IMR-90 (cell line): Measurements from ENCODE around the gene AHI1. TPM values are rescaled to one million over a fixed set of nuclear protein-coding genes. Genes with fewer than 3 reads are reported as not detected.

Experiments
- ATAC-seq: fragments of 200-7000 bp; cut with Tn5 transposase; 2 replicates; pipeline ENCODE4 v1.9.1; 2020; ENCODE audit warnings: low read depth, mild to moderate bottlenecking, moderate library complexity
- BruUV-seq: library from RNA; stranded (reverse); fragments of 400-500 nt; replicated peaks from 2 replicates; lab custom pipeline; 2021; lab: Mats Ljungman, UMichigan
- CTCF ChIA-PET: fragments of 300-600 bp; formaldehyde crosslinking; extraction: SDS; loops from one replicate; lab custom pipeline; 2021; ENCODE audit warnings: antibody characterized with exemption; lab: Yijun Ruan, JAX
- POLR2A ChIA-PET: fragments of 300-600 bp; sonication (Branson Sonifier 250); formaldehyde crosslinking; loops from one replicate; lab custom pipeline; 2022; ENCODE audit warnings: antibody characterized with exemption; ENCODE audit not compliant: unreplicated experiment; lab: Charles Lee
- DNase-seq: peaks from one replicate; pipeline ENCODE4 v3.0.0; 2013
- H2AFZ ChIP-seq: replicated peaks from 2 replicates; pipeline ENCODE3; 2013; ENCODE audit warnings: low read length, mild to moderate bottlenecking; ENCODE audit not compliant: poor library complexity
- H2AK5ac ChIP-seq: 2 replicates; pipeline ENCODE4 v1.6.1; 2013; ENCODE audit warnings: low read depth, low read length, inconsistent platforms
- H2AK9ac ChIP-seq: replicated peaks from 2 replicates; pipeline ENCODE3; 2013; ENCODE audit warnings: mild to moderate bottlenecking, low read depth, low read length, moderate library complexity; ENCODE audit not compliant: poor library complexity
- H2BK120ac ChIP-seq: 2 replicates; pipeline ENCODE4 v1.6.1; 2013; ENCODE audit warnings: low read depth, low read length, inconsistent platforms
- H2BK15ac ChIP-seq: 3 replicates; pipeline ENCODE4 v1.6.1; 2013; ENCODE audit warnings: low read depth, low read length, inconsistent platforms
- H2BK20ac ChIP-seq: 2 replicates; pipeline ENCODE4 v1.6.1; 2013; ENCODE audit warnings: low read depth, mild to moderate bottlenecking, inconsistent platforms, low read length, moderate library complexity
- H2BK5ac ChIP-seq: 2 replicates; pipeline ENCODE4 v1.6.1; 2013; ENCODE audit warnings: mild to moderate bottlenecking, low read depth, low read length, inconsistent platforms; ENCODE audit not compliant: poor library complexity, severe bottlenecking
- H3K14ac ChIP-seq: replicated peaks from 2 replicates; pipeline ENCODE4 v1.6.1; 2013; ENCODE audit warnings: low read depth, low read length, inconsistent platforms
- H3K18ac ChIP-seq: 2 replicates; pipeline ENCODE4 v1.6.1; 2013; ENCODE audit warnings: low read depth, low read length, control low read depth
- H3K23ac ChIP-seq: 2 replicates; pipeline ENCODE4 v1.6.1; 2013; ENCODE audit warnings: low read depth, low read length, inconsistent platforms
- H3K27ac ChIP-seq: 2 replicates; pipeline ENCODE4 v1.5.1; 2013; ENCODE audit warnings: mild to moderate bottlenecking, control low read depth, low read length; ENCODE audit not compliant: insufficient read depth
- H3K27me3 ChIP-seq: 2 replicates; pipeline ENCODE4 v1.6.1; 2013; ENCODE audit warnings: low read length; ENCODE audit not compliant: control insufficient read depth, insufficient read depth
- H3K36me3 ChIP-seq: 2 replicates; pipeline ENCODE4 v1.6.1; 2013; ENCODE audit warnings: low read length, mixed read lengths; ENCODE audit not compliant: control insufficient read depth, insufficient read depth
- H3K4ac ChIP-seq: 2 replicates; pipeline ENCODE4 v1.6.1; 2013; ENCODE audit warnings: low read depth, low read length, inconsistent platforms
- H3K4me1 ChIP-seq: 2 replicates; pipeline ENCODE4 v1.6.1; 2013; ENCODE audit warnings: low read length, mixed read lengths; ENCODE audit not compliant: control insufficient read depth, insufficient read depth
- H3K4me2 ChIP-seq: 2 replicates; pipeline ENCODE4 v1.6.1; 2013; ENCODE audit warnings: low read depth, mild to moderate bottlenecking, control low read depth, low read length, moderate library complexity
- H3K4me3 ChIP-seq: 2 replicates; pipeline ENCODE4 v1.5.1; 2013; ENCODE audit warnings: low read depth, mild to moderate bottlenecking, control low read depth, low read length, moderate library complexity; ENCODE audit not compliant: insufficient read depth
- H3K56ac ChIP-seq: 2 replicates; pipeline ENCODE4 v1.6.1; 2013; ENCODE audit warnings: low read length, inconsistent platforms; ENCODE audit not compliant: insufficient read depth; ENCODE audit errors: extremely low read depth
- H3K79me1 ChIP-seq, 2 experiments: 2 replicates each; pipeline ENCODE4 v1.6.1; 2013; ENCODE audit warnings: low read length in 2 of 2, inconsistent platforms in 1 of 2, low read depth in 1 of 2
- H3K9ac ChIP-seq: 2 replicates; pipeline ENCODE4 v1.6.1; 2013; ENCODE audit warnings: low read depth, low read length, control low read depth
- H3K9me1 ChIP-seq: 2 replicates; pipeline ENCODE4 v1.6.1; 2013; ENCODE audit warnings: low read length, inconsistent platforms; ENCODE audit not compliant: insufficient read depth
- H3K9me3 ChIP-seq: 2 replicates; pipeline ENCODE4 v1.6.1; 2013; ENCODE audit warnings: low read length; ENCODE audit not compliant: control insufficient read depth, insufficient read depth
- H4K20me1 ChIP-seq: 2 replicates; pipeline ENCODE4 v1.6.1; 2013; ENCODE audit warnings: low read length, inconsistent platforms; ENCODE audit not compliant: insufficient read depth
- H4K5ac ChIP-seq: 2 replicates; pipeline ENCODE4 v1.6.1; 2013; ENCODE audit warnings: mild to moderate bottlenecking, low read depth, low read length, control low read depth
- H4K8ac ChIP-seq, 2 experiments: 2 replicates each; pipeline ENCODE4 v1.6.1; 2013; ENCODE audit warnings: low read depth in 2 of 2, low read length in 2 of 2, control low read depth in 1 of 2, inconsistent platforms in 1 of 2
- H4K91ac ChIP-seq: 2 replicates; pipeline ENCODE4 v1.6.1; 2013; ENCODE audit warnings: low read depth, low read length, inconsistent platforms; ENCODE audit not compliant: insufficient read depth
- CEBPB ChIP-seq: IDR thresholded peaks from 2 replicates; pipeline ENCODE4 v1.6.1; 2012; ENCODE audit warnings: low read depth, low read length, improper control_type of control experiment
- FOS ChIP-seq: fragments of 150-350 bp; IDR thresholded peaks from 2 replicates; pipeline ENCODE4 v1.6.1; 2016; ENCODE audit warnings: low read depth, low read length
- MXI1 ChIP-seq: IDR thresholded peaks from 2 replicates; pipeline ENCODE4 v1.6.1; 2012; ENCODE audit warnings: low read depth, mild to moderate bottlenecking, low read length, moderate library complexity, borderline replicate concordance
- RAD21 ChIP-seq: IDR thresholded peaks from 2 replicates; pipeline ENCODE4 v1.6.1; 2012; ENCODE audit warnings: low read length, improper control_type of control experiment
- SMC3 ChIP-seq: fragments of 150-350 bp; IDR thresholded peaks from 2 replicates; pipeline ENCODE4 v1.6.1; 2016; ENCODE audit warnings: low read depth, mild to moderate bottlenecking, antibody characterized with exemption, low read length, moderate library complexity
- WGBS, 2 experiments: methylation state at CpG; one replicate each; pipeline versions ENCODE4 v1.1.5 to v1.1.7; 2013; ENCODE audit warnings: missing lambda C conversion rate in 2 of 2; ENCODE audit not compliant: insufficient read length in 1 of 2; ENCODE audit errors: extremely low coverage in 2 of 2; 5-methylcytosine and 5-hydroxymethylcytosine counted together
- dilution Hi-C: fragments of 300-500 bp; cut with HindIII; formaldehyde crosslinking; loops from one replicate; pipeline ENCODE4 v1.14.3; 2018; ENCODE audit warnings: low sequenced_read_pairs; ENCODE audit not compliant: unreplicated experiment
- in situ Hi-C: fragments of 300-500 bp; cut with MboI; formaldehyde crosslinking; loops from 3 replicates; pipeline ENCODE4 v1.14.3; 2019; ENCODE audit warnings: low sequenced_read_pairs, inconsistent platforms, mixed read lengths
- intact Hi-C: fragments of 100-400 bp; cut with micrococcal nuclease; formaldehyde crosslinking; loops from 2 replicates; pipeline ENCODE4 v1.10.0; 2022
- polyA plus RNA-seq, 3 experiments: library from polyadenylated mRNA; depleted of rRNA; stranded (reverse); fragments of >200 nt; gene quantifications; 2 replicates each; pipeline ENCODE4 v1.2.3, GENCODE V29; 2012; ENCODE audit warnings: low replicate concordance in 1 of 3
- total RNA-seq: library from RNA; depleted of rRNA; stranded (reverse); fragments of >200 nt; gene quantifications from 2 replicates; pipeline ENCODE4 v1.2.3, GENCODE V29; 2012
- TF ChIP-seq, protein P1 (sequence below): fragments of 150-350 bp; IDR thresholded peaks from 2 replicates; pipeline ENCODE4 v1.6.1; 2017; ENCODE audit warnings: mild to moderate bottlenecking, antibody characterized with exemption, low read length, low read depth

The AHI1 gene
- total and polyA plus RNA-seq, 2 of the 4 experiments (the other 2 are of a cell fraction): 9.5 to 19.4 TPM

DNA sequence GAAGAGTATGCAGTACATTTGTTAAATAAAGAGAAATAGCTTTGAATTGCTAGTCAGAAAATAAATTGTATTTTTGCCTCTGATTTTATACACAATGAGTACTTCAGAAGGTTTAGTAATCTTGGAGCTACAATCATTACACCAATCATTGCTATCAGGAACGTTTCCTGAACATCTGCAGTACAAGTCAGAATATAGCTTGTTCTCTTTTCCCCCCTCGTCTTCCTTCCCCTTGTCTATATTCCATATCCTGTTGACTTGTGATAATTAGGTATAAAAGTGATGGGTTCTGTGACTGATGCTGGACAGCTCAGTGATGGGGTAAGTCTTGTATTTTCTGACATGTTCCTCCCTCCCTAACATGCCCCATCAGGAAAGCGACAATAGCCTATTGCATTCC, 94.0 kb downstream of the AHI1 start:
- H3K23ac ChIP-seq: no peak overlapping the region

More for the DNA sequence above, 94.0 kb downstream of the AHI1 start:
- no peaks in the 10 kb centered on the region for H4K20me1 ChIP-seq
- no peak overlapping the region for H2AK9ac ChIP-seq
- no peak overlapping the region for H3K4ac ChIP-seq
- no peak overlapping the region for H2BK20ac ChIP-seq
- ATAC-seq (no peak), DNase-seq (no peak)
- TF ChIP-seq SMC3 (no peak), CEBPB (no peak), RAD21 (no peak), FOS (no peak), MXI1 (no peak)
- TF ChIP-seq, protein P1, sequence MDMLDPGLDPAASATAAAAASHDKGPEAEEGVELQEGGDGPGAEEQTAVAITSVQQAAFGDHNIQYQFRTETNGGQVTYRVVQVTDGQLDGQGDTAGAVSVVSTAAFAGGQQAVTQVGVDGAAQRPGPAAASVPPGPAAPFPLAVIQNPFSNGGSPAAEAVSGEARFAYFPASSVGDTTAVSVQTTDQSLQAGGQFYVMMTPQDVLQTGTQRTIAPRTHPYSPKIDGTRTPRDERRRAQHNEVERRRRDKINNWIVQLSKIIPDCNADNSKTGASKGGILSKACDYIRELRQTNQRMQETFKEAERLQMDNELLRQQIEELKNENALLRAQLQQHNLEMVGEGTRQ: no peak
- H4K5ac ChIP-seq: no peak overlapping the region
- no peak overlapping the region for H2AFZ ChIP-seq
- H4K8ac ChIP-seq: no peak overlapping the region
- no peak overlapping the region for H3K14ac ChIP-seq
- no peak overlapping the region for H3K9ac ChIP-seq
- ChIA-PET CTCF (no interaction called here), POLR2A (no interaction called here)
- H3K56ac ChIP-seq: no peak overlapping the region
- in situ Hi-C loops: no loop called here
- H3K4me3 ChIP-seq: no peak overlapping the region
- intact Hi-C loops: no loop called here
- no peaks in the 10 kb centered on the region for H3K79me1 ChIP-seq
- H4K91ac ChIP-seq: no peak overlapping the region
- dilution Hi-C loops: no loop called here
- H3K27ac ChIP-seq: no peak overlapping the region
- peaks cover 5% of the 10 kb centered on the region for H3K36me3 ChIP-seq
- BruUV-seq: no TSS peak
- WGBS, 2 experiments: no CpG with 5 or more reads among the region's 3 CpGs
- H2AK5ac ChIP-seq: no peak overlapping the region
- H3K18ac ChIP-seq: no peak overlapping the region
- H2BK120ac ChIP-seq: no peak overlapping the region
- no peak overlapping the region for H2BK5ac ChIP-seq
- H3K4me2 ChIP-seq: no peak overlapping the region
- H3K9me3 ChIP-seq: no peaks in the 10 kb centered on the region
- no peaks in the 10 kb centered on the region for H3K4me1 ChIP-seq
- no peaks in the 10 kb centered on the region for H3K9me1 ChIP-seq
- no peak overlapping the region for H2BK15ac ChIP-seq
- no peaks in the 10 kb centered on the region for H3K27me3 ChIP-seq
